H1 (cell line): ENCODE results near the gene ENDOU. TPM values are rescaled to one million over a fixed set of nuclear protein-coding genes. Genes with fewer than 3 reads are reported as not detected.

Experiments
- CTCF ChIA-PET: fragments of 300-600 bp; sonication (Branson Sonifier 250); formaldehyde crosslinking; loops from one replicate; lab custom pipeline; 2021; ENCODE audit not compliant: partially characterized antibody; lab: Charles Lee
- POLR2A ChIA-PET: fragments of 300-600 bp; sonication (Branson Sonifier 250); formaldehyde crosslinking; loops from one replicate; lab custom pipeline; 2021; ENCODE audit warnings: inconsistent platforms; ENCODE audit not compliant: partially characterized antibody; lab: Charles Lee
- DNase-seq, 2 experiments: peaks; one replicate each; pipeline versions ENCODE4 v3.0.0 to v3.0.0-alpha.2; 2010 to 2022; ENCODE audit warnings: low spot score in 2 of 2, low read depth in 1 of 2, mixed read lengths in 1 of 2
- FAIRE-seq: peaks from 2 replicates; lab custom pipeline; 2011; peaks lifted over from hg19 to GRCh38; lab: Jason Lieb, UNC
- H2AFZ ChIP-seq: 2 replicates; pipeline ENCODE4 v1.8.1; 2012; ENCODE audit warnings: low read length, inconsistent platforms
- H2AK5ac ChIP-seq: 2 replicates; pipeline ENCODE4 v1.6.1; 2013; ENCODE audit warnings: low read depth, low read length
- H2BK120ac ChIP-seq: replicated peaks from 2 replicates; pipeline ENCODE3; 2013; ENCODE audit warnings: low read depth, low read length, inconsistent platforms
- H2BK12ac ChIP-seq: 2 replicates; pipeline ENCODE4 v1.6.1; 2013; ENCODE audit warnings: low read depth, low read length
- H2BK15ac ChIP-seq: 2 replicates; pipeline ENCODE4 v1.6.1; 2013; ENCODE audit warnings: low read length
- H2BK20ac ChIP-seq: 2 replicates; pipeline ENCODE4 v1.6.1; 2013; ENCODE audit warnings: low read length
- H2BK5ac ChIP-seq: 2 replicates; pipeline ENCODE4 v1.6.1; 2013; ENCODE audit warnings: low read depth, low read length
- H3K14ac ChIP-seq: 2 replicates; pipeline ENCODE4 v1.6.1; 2013; ENCODE audit warnings: inconsistent platforms; ENCODE audit not compliant: insufficient read length
- H3K18ac ChIP-seq: 2 replicates; pipeline ENCODE4 v1.6.1; 2013; ENCODE audit warnings: low read length; ENCODE audit errors: extremely low read depth
- H3K23ac ChIP-seq: 2 replicates; pipeline ENCODE4 v1.6.1; 2013; ENCODE audit warnings: inconsistent platforms; ENCODE audit not compliant: insufficient read length
- H3K23me2 ChIP-seq: 2 replicates; pipeline ENCODE4 v1.6.1; 2013; ENCODE audit warnings: low read depth, low read length
- H3K27ac ChIP-seq: 2 replicates; pipeline ENCODE4 v1.6.1; 2011; ENCODE audit warnings: low read depth, low read length, inconsistent platforms
- H3K27me3 ChIP-seq, 4 experiments: replicated peaks in 1 of 4; 1 replicate in 1 of 4; 2 replicates in 3 of 4; pipeline versions ENCODE4 v1.6.1 to v1.8.1; 2011 to 2013; ENCODE audit warnings: low read length in 3 of 4, mild to moderate bottlenecking in 3 of 4, inconsistent platforms in 2 of 4, mixed read lengths in 2 of 4, moderate library complexity in 1 of 4; ENCODE audit not compliant: control insufficient read depth in 3 of 4, insufficient read depth in 3 of 4; ENCODE audit errors: extremely low read depth in 1 of 4
- H3K36me3 ChIP-seq, 4 experiments: 2 replicates each; pipeline versions ENCODE4 v1.6.1 to v1.8.1; 2011 to 2013; ENCODE audit warnings: mild to moderate bottlenecking in 4 of 4, low read length in 3 of 4, moderate library complexity in 2 of 4, control low read depth in 1 of 4, inconsistent platforms in 1 of 4; ENCODE audit not compliant: insufficient read depth in 4 of 4, control insufficient read depth in 2 of 4
- H3K4ac ChIP-seq: replicated peaks from 2 replicates; pipeline ENCODE3; 2013; ENCODE audit warnings: low read length, low read depth, mixed read lengths, inconsistent platforms; ENCODE audit not compliant: insufficient read length
- H3K4me1 ChIP-seq, 4 experiments: replicated peaks in 1 of 4; 1 replicate in 1 of 4; 2 replicates in 3 of 4; pipeline versions ENCODE4 v1.6.1 to v1.8.1; 2011 to 2013; ENCODE audit warnings: low read length in 3 of 4, inconsistent platforms in 2 of 4, mixed read lengths in 1 of 4; ENCODE audit not compliant: insufficient read depth in 4 of 4, control insufficient read depth in 3 of 4
- H3K4me2 ChIP-seq, 2 experiments: 2 replicates each; pipeline versions ENCODE4 v1.6.1 to v1.8.1; 2011 to 2013; ENCODE audit warnings: low read depth in 2 of 2, low read length in 2 of 2, control low read depth in 1 of 2, inconsistent platforms in 1 of 2, mild to moderate bottlenecking in 1 of 2; ENCODE audit not compliant: insufficient read depth in 1 of 2
- H3K4me3 ChIP-seq, 4 experiments: fragments of 200-600, 300-600 bp in 1 of 4; sonication (generic), shearing (Covaris generic), sonication (Bioruptor Twin) in 1 of 4; 2 replicates each; pipeline versions ENCODE4 v1.5.1 to v1.8.1; 2011 to 2016; ENCODE audit warnings: low read length in 4 of 4, low read depth in 3 of 4, control low read depth in 2 of 4, inconsistent platforms in 2 of 4, mild to moderate bottlenecking in 2 of 4, mixed read lengths in 1 of 4, moderate library complexity in 1 of 4; ENCODE audit not compliant: insufficient read depth in 2 of 4; ENCODE audit errors: extremely low read depth in 1 of 4
- H3K56ac ChIP-seq: replicated peaks from 2 replicates; pipeline ENCODE3; 2013; ENCODE audit warnings: low read depth, mild to moderate bottlenecking, mixed read lengths, low read length, inconsistent platforms; ENCODE audit not compliant: insufficient read length
- H3K79me1 ChIP-seq: 2 replicates; pipeline ENCODE4 v1.6.1; 2013; ENCODE audit warnings: low read depth, low read length, control low read depth
- H3K79me2 ChIP-seq, 2 experiments: 2 replicates each; pipeline versions ENCODE4 v1.6.1 to v1.8.1; 2012 to 2013; ENCODE audit warnings: low read length in 2 of 2, mild to moderate bottlenecking in 2 of 2, inconsistent platforms in 1 of 2; ENCODE audit not compliant: insufficient read depth in 2 of 2, control insufficient read depth in 1 of 2
- H3K9ac ChIP-seq, 4 experiments: replicated peaks in 1 of 4; 1 replicate in 1 of 4; 2 replicates in 3 of 4; pipeline versions ENCODE4 v1.6.1 to v1.8.1; 2011 to 2013; ENCODE audit warnings: low read depth in 3 of 4, low read length in 3 of 4, control low read depth in 2 of 4, mild to moderate bottlenecking in 2 of 4, moderate library complexity in 2 of 4, inconsistent platforms in 1 of 4; ENCODE audit errors: extremely low read depth in 1 of 4
- H3K9me3 ChIP-seq, 2 experiments: 2 replicates each; pipeline versions ENCODE4 v1.6.1 to v1.8.1; 2012 to 2013; ENCODE audit warnings: mild to moderate bottlenecking in 2 of 2, moderate library complexity in 2 of 2, control low read depth in 1 of 2, inconsistent platforms in 1 of 2, low read depth in 1 of 2, low read length in 1 of 2, mixed read lengths in 1 of 2; ENCODE audit not compliant: insufficient read depth in 2 of 2
- H4K20me1 ChIP-seq, 2 experiments: replicated peaks in 1 of 2; 2 replicates each; pipeline versions ENCODE3 to v1.8.1; 2011 to 2013; ENCODE audit warnings: inconsistent platforms in 2 of 2, low read length in 2 of 2, mild to moderate bottlenecking in 1 of 2; ENCODE audit not compliant: insufficient read depth in 2 of 2, control insufficient read depth in 1 of 2
- H4K5ac ChIP-seq: 2 replicates; pipeline ENCODE4 v1.6.1; 2013; ENCODE audit warnings: low read length, low read depth, mixed read lengths, inconsistent platforms; ENCODE audit not compliant: insufficient read length
- H4K8ac ChIP-seq: 2 replicates; pipeline ENCODE4 v1.8.0; 2013; ENCODE audit warnings: mild to moderate bottlenecking, moderate library complexity, low read length, inconsistent platforms; ENCODE audit not compliant: insufficient read depth; ENCODE audit errors: extremely low read depth
- H4K91ac ChIP-seq: replicated peaks from 2 replicates; pipeline ENCODE3; 2013; ENCODE audit warnings: low read length, mixed read lengths, inconsistent platforms; ENCODE audit not compliant: insufficient read length
- BACH1 ChIP-seq: IDR thresholded peaks from 2 replicates; pipeline ENCODE4 v1.6.1; 2012; ENCODE audit warnings: low read length, improper control_type of control experiment
- CBX5 ChIP-seq: fragments of 300-800, 300-1000 bp; sonication (generic); IDR thresholded peaks from 2 replicates; pipeline ENCODE4 v1.7.1; 2016; ENCODE audit warnings: antibody characterized with exemption, low read length, low read depth
- CHD1 ChIP-seq: IDR thresholded peaks from 2 replicates; pipeline ENCODE4 v1.6.1; 2012; ENCODE audit warnings: low read depth, low read length, improper control_type of control experiment
- CTBP2 ChIP-seq: IDR thresholded peaks from 2 replicates; pipeline ENCODE4 v1.7.0; 2011; ENCODE audit warnings: borderline replicate concordance, mild to moderate bottlenecking, moderate library complexity, mixed read lengths, low read length; ENCODE audit not compliant: insufficient read depth, insufficient read length
- HDAC2 ChIP-seq, 2 experiments: fragments of 300-600 bp in 1 of 2; sonication (generic) in 1 of 2; IDR thresholded peaks; 2 replicates each; pipeline ENCODE4 v1.6.1; 2011 to 2012; ENCODE audit warnings: low read depth in 2 of 2, low read length in 2 of 2, mild to moderate bottlenecking in 2 of 2, moderate library complexity in 2 of 2, borderline replicate concordance in 1 of 2, inconsistent platforms in 1 of 2
- JUN ChIP-seq: IDR thresholded peaks from 2 replicates; pipeline ENCODE4 v1.6.1; 2011; ENCODE audit warnings: low read depth, mild to moderate bottlenecking, improper control_type of control experiment, low read length
- KDM1A ChIP-seq: fragments of 200-600, 300-600 bp; sonication (generic); IDR thresholded peaks from 2 replicates; pipeline ENCODE4 v1.7.1; 2016; ENCODE audit warnings: mild to moderate bottlenecking, low read length, borderline replicate concordance
- NRF1 ChIP-seq: IDR thresholded peaks from 2 replicates; pipeline ENCODE4 v1.6.1; 2011; ENCODE audit warnings: mild to moderate bottlenecking, low read depth, low read length, improper control_type of control experiment
- RFX5 ChIP-seq: IDR thresholded peaks from 2 replicates; pipeline ENCODE4 v1.6.1; 2011; ENCODE audit warnings: low read depth, low read length, improper control_type of control experiment, borderline replicate concordance
- SAP30 ChIP-seq: fragments of 300-600 bp; sonication (generic); IDR thresholded peaks from 2 replicates; pipeline ENCODE4 v1.7.1; 2012; ENCODE audit warnings: low read length, moderate library complexity, mild to moderate bottlenecking, inconsistent platforms; ENCODE audit not compliant: insufficient read depth, insufficient replicate concordance
- TAF1 ChIP-seq: IDR thresholded peaks from 2 replicates; pipeline ENCODE4 v1.6.1; 2011; ENCODE audit warnings: mild to moderate bottlenecking, low read depth, low read length
- TCF12 ChIP-seq: IDR thresholded peaks from 2 replicates; pipeline ENCODE4 v1.6.1; 2011; ENCODE audit warnings: low read depth, mild to moderate bottlenecking, low read length
- WGBS, 2 experiments: shearing (Covaris generic) in 1 of 2; methylation state at CpG; one replicate each; pipeline versions ENCODE4 v1.1.6 to v1.1.7; 2013 to 2015; ENCODE audit warnings: low lambda C conversion rate in 2 of 2, mixed read lengths in 2 of 2, inconsistent platforms in 1 of 2, low coverage in 1 of 2, missing lambda C conversion rate in 1 of 2; ENCODE audit not compliant: insufficient replicate concordance in 2 of 2, insufficient coverage in 1 of 2, insufficient read length in 1 of 2; ENCODE audit errors: extremely low coverage in 1 of 2, missing lambda C conversion rate in 1 of 2; 5-methylcytosine and 5-hydroxymethylcytosine counted together
- polyA plus RNA-seq, 7 experiments: library from polyadenylated mRNA; depleted of rRNA in 3 of 7; stranded (reverse) in 5 of 7; unstranded in 2 of 7; fragments of >200 nt in 5 of 7; fragments of 200-250 nt in 2 of 7; gene quantifications; 1 replicate in 5 of 7; 2 replicates in 1 of 7; 4 replicates in 1 of 7; pipeline versions ENCODE4 v1.2.1 to v1.2.3, GENCODE V29; 2011 to 2013; ENCODE audit warnings: missing spikeins in 2 of 7, mixed read lengths in 2 of 7
- total RNA-seq: library from RNA; stranded (reverse); fragmentation: NEBNext Ultra II Directional; extraction: Animal tissue kit (Norgen Biotek cat#: 25700); gene quantifications from 2 replicates; pipeline ENCODE4 v1.2.1, GENCODE V29; 2021

Gene ENDOU
- total and polyA plus RNA-seq, 2 of the 8 experiments (the other 6 are each of a cell fraction or from before 2014, with no cell fraction given) = not detected

DNA sequence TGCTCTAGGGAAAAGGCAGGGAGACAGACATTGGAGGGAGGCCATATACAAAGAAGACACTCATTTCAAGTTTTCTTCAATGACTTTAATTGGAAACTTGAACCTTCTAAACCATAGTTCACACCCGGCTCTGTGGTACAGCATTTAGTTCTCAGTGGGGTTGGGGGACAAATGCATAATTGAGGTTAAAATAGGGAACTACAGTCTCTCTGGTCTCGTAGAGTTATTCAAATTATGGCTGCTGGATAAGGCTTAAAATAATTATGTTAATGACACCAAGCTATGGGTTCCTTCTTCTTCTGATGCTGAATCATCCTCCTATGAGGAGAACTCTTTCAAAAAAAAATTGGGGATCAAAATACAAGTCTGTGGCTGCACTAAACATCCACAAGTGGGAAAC, 15.6 kb downstream of the ENDOU start:
- Histone ChIP-seq H2BK5ac (no peak overlapping the region), H3K9ac (no peak overlapping the region), H3K36me3 (no peaks in the 10 kb centered on the region), H2BK120ac (no peak overlapping the region), H2BK12ac (no peak overlapping the region), H3K27ac (no peak overlapping the region), H3K4me3 (no peak overlapping the region), H3K56ac (no peak overlapping the region), H2AK5ac (no peak overlapping the region), H4K5ac (no peak overlapping the region), H3K4me1 (peaks cover 0 to 3% (median 0%) of the 10 kb centered on the region in 4 experiments; a peak in 1 of 7 replicates), H3K79me1 (no peaks in the 10 kb centered on the region), H4K8ac (no peak overlapping the region), H2BK20ac (no peak overlapping the region), H2BK15ac (no peak overlapping the region), H3K4me2 (no peak overlapping the region), H3K4ac (no peak overlapping the region), H2AFZ (no peak overlapping the region), H3K18ac (no peak overlapping the region), H3K23me2 (no peaks in the 10 kb centered on the region), H3K9me3 (no peaks in the 10 kb centered on the region), H3K79me2 (peaks cover 0 to 7% of the 10 kb centered on the region in 2 experiments; a peak in 2 of 4 replicates), H4K20me1 (no peaks in the 10 kb centered on the region), H3K27me3 (no peaks in the 10 kb centered on the region; a peak in 1 of 7 replicates), H4K91ac (no peak overlapping the region), H3K14ac (no peak overlapping the region), H3K23ac (no peak overlapping the region)
- CTCF ChIA-PET = interaction anchor here (1.4 to 64.6 kb wide), 6 partner anchors 24 to 129 kb away, joined by 3 to 2442 read pairs (median 8); partner anchors contain the start of genes ENDOU, RAPGEF3 and SLC48A1
- DNase-seq (no peak), FAIRE-seq (no peak)
- POLR2A ChIA-PET = interaction anchor here (0.6 to 1.3 kb wide), 2 partner anchors 70 to 1168 kb away, joined by 3 to 4 read pairs; no protein-coding TSS in a partner anchor
- 79% methylated on average over 2 of the region's 2 CpGs; no CpG with 5 or more reads in 1 of the 2 experiments for WGBS, 2 experiments
- TF ChIP-seq TAF1 (no peak), RFX5 (no peak), BACH1 (no peak), SAP30 (no peak), CBX5 (no peak), KDM1A (no peak), JUN (no peak), CHD1 (no peak), NRF1 (no peak), CTBP2 (no peak), TCF12 (no peak), HDAC2 (IDR thresholded peaks at IDR 0.05; ENCODE audit: borderline replicate concordance in 1 of 2, low read depth in 2 of 2, low read length in 2 of 2) (no peak)
